DOHH2 (cell line): ENCODE results near the gene FILIP1.

Experiments
- H3F3A ChIP-seq: fragments of 200-600 bp; sonication (generic), shearing (Covaris generic); 2 replicates; pipeline ENCODE4 v1.6.0; 2016; ENCODE audit warnings: antibody characterized with exemption, mild to moderate bottlenecking; ENCODE audit not compliant: control insufficient read depth, insufficient read depth
- H3K27ac ChIP-seq: fragments of 200-600 bp; sonication (generic); 2 replicates; pipeline ENCODE4 v1.5.1; 2014; ENCODE audit warnings: low read depth, mild to moderate bottlenecking, low read length, moderate library complexity
- H3K27me3 ChIP-seq: fragments of 200-600 bp; sonication (generic); 2 replicates; pipeline ENCODE4 v1.6.1; 2014; ENCODE audit warnings: mild to moderate bottlenecking, low read length, mixed read lengths; ENCODE audit not compliant: control insufficient read depth
- H3K36me3 ChIP-seq: fragments of 200-600 bp; sonication (generic); 2 replicates; pipeline ENCODE4 v1.6.1; 2014; ENCODE audit warnings: mild to moderate bottlenecking, low read length, moderate library complexity, mixed read lengths; ENCODE audit not compliant: control insufficient read depth
- H3K4me1 ChIP-seq: fragments of 200-600 bp; sonication (generic); 2 replicates; pipeline ENCODE4 v1.6.1; 2014; ENCODE audit warnings: mild to moderate bottlenecking, low read length, mixed read lengths; ENCODE audit not compliant: control insufficient read depth
- H3K4me2 ChIP-seq: fragments of 200-600 bp; sonication (generic); 2 replicates; pipeline ENCODE4 v1.6.0; 2014; ENCODE audit warnings: mild to moderate bottlenecking, low read length, moderate library complexity
- H3K4me3 ChIP-seq: fragments of 200-600 bp; sonication (generic); 2 replicates; pipeline ENCODE4 v1.5.1; 2014; ENCODE audit warnings: mild to moderate bottlenecking, low read length, mixed read lengths
- H3K79me2 ChIP-seq: fragments of 200-600 bp; sonication (generic); 2 replicates; pipeline ENCODE4 v1.6.1; 2014; ENCODE audit warnings: mild to moderate bottlenecking, low read length, mixed read lengths; ENCODE audit not compliant: control insufficient read depth
- H3K9me2 ChIP-seq: fragments of 200-600 bp; sonication (generic); replicated peaks from 2 replicates; pipeline ENCODE4 v1.6.1; 2014; ENCODE audit warnings: mild to moderate bottlenecking, low read length, mixed read lengths; ENCODE audit not compliant: control insufficient read depth
- H3K9me3 ChIP-seq: fragments of 200-600 bp; sonication (generic); 2 replicates; pipeline ENCODE4 v1.6.1; 2014; ENCODE audit warnings: antibody characterized with exemption, low read length, mixed read lengths; ENCODE audit not compliant: control insufficient read depth, insufficient read depth
- H4K20me1 ChIP-seq: fragments of 200-600 bp; sonication (generic); 2 replicates; pipeline ENCODE4 v1.6.0; 2014; ENCODE audit warnings: low read depth, mild to moderate bottlenecking, antibody characterized with exemption, low read length, moderate library complexity; ENCODE audit not compliant: control insufficient read depth, insufficient read depth
- EZH2phosphoT487 ChIP-seq: fragments of 200-600 bp; sonication (generic); IDR thresholded peaks from 2 replicates; pipeline ENCODE4 v1.6.1; 2017; ENCODE audit warnings: borderline replicate concordance, mild to moderate bottlenecking, antibody characterized with exemption, low read length, moderate library complexity, mixed read lengths
- TF ChIP-seq, protein P1 (sequence below): fragments of 200-600 bp; sonication (generic); IDR thresholded peaks from one replicate; pipeline ENCODE4 v1.5.1; 2014; ENCODE audit warnings: antibody characterized with exemption, mild to moderate bottlenecking, low read depth, low read length; ENCODE audit not compliant: poor library complexity, severe bottlenecking

Gene FILIP1

DNA sequence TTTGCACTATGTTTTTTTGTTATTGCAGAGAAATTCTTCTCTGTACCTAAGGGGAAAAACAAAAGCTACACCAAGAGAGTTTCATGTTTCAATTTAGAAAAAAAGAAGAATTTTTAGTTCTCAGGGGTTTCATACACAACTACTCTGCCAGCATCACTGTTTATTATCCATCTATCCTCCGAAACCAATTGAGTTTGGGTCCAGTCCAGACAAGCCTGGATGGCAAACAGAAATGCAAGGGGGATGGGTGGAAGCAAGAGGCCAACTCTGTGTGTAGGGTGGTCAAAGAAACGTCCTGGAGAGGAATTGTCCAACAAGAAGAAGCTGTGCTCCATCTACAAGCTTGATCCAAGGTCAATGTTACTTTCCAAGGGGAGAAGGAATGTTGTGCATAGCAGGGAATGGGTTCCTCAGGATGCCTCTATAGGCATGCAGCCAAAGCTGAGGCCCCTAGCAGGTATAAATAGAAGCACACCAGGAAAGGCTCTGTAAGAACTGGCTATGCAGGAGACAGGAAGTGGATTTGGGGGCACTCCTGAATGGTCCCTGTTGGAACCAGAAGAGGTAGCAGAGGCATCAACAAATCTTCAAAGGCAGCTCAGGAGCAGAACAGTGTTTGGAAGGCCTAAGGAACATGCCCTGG, 64.4 kb downstream of the FILIP1 start:
- H3K36me3 ChIP-seq, result no peaks in the 10 kb centered on the region
- H3K27ac ChIP-seq, result no peak overlapping the region
- H3K27me3 ChIP-seq, result no peaks in the 10 kb centered on the region
- TF ChIP-seq, protein P1, sequence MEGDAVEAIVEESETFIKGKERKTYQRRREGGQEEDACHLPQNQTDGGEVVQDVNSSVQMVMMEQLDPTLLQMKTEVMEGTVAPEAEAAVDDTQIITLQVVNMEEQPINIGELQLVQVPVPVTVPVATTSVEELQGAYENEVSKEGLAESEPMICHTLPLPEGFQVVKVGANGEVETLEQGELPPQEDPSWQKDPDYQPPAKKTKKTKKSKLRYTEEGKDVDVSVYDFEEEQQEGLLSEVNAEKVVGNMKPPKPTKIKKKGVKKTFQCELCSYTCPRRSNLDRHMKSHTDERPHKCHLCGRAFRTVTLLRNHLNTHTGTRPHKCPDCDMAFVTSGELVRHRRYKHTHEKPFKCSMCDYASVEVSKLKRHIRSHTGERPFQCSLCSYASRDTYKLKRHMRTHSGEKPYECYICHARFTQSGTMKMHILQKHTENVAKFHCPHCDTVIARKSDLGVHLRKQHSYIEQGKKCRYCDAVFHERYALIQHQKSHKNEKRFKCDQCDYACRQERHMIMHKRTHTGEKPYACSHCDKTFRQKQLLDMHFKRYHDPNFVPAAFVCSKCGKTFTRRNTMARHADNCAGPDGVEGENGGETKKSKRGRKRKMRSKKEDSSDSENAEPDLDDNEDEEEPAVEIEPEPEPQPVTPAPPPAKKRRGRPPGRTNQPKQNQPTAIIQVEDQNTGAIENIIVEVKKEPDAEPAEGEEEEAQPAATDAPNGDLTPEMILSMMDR, result no peak
- TF ChIP-seq EZH2phosphoT487, result no peak
- peaks cover 3% of the 10 kb centered on the region; the same call in 1 of the 2 replicates for H3K9me3 ChIP-seq
- H3K9me2 ChIP-seq, result no peaks in the 10 kb centered on the region
- no peaks in the 10 kb centered on the region for H3K79me2 ChIP-seq
- no peaks in the 10 kb centered on the region for H3K4me1 ChIP-seq
- no peaks in the 10 kb centered on the region for H4K20me1 ChIP-seq
- no peak overlapping the region for H3K4me3 ChIP-seq
- H3K4me2 ChIP-seq, result no peak overlapping the region
- no peaks in the 10 kb centered on the region for H3F3A ChIP-seq

DNA sequence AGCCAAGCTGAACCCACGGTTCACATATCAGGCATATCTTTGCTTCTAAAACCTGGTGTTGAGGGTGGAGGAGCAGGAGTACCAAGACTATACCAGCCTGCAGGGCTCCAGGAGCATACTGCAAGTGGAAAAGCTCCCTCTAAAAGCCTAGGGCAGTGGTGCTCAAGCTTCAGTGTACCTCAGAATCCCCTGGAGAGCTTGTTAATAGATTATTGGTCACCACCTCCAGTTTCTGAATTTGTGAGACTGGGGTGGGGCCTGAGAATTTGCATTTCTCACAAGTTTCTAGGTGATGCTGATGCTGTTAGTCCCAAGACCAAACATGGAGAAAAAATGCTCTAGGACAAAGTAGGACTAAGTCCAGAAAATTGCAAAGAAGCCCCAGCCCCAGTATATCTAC, 65.4 kb downstream of the FILIP1 start:
- Histone ChIP-seq H4K20me1 (no peaks in the 10 kb centered on the region), H3K4me2 (no peak overlapping the region), H3K27ac (no peak overlapping the region), H3K27me3 (no peaks in the 10 kb centered on the region), H3F3A (no peaks in the 10 kb centered on the region), H3K36me3 (no peaks in the 10 kb centered on the region), H3K4me1 (no peaks in the 10 kb centered on the region), H3K4me3 (no peak overlapping the region), H3K9me2 (no peaks in the 10 kb centered on the region), H3K9me3 (peaks cover 3% of the 10 kb centered on the region; the same call in 1 of the 2 replicates), H3K79me2 (no peaks in the 10 kb centered on the region)
- TF ChIP-seq, protein P1, result no peak
- TF ChIP-seq EZH2phosphoT487, result no peak

DNA sequence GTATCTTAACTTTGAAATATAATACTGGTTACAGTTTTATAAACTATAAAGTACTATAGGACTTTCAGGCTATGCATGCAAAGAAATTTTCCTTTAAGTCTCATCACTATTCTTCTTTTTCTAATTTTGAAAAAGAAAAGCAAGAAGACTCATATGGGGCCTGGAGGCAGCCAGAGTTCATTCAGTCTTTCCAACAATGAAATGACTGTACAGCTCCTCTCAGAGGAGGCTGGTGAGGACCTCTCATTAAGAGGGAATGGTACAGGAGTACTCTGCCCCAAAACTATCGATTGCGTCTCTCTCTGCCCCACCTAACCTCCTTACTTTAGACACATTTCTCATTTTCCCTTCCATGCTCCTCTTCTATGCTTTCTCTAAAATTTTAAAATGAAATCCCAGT, 66.3 kb downstream of the FILIP1 start:
- no peaks in the 10 kb centered on the region for H3F3A ChIP-seq
- H3K27me3 ChIP-seq, result no peaks in the 10 kb centered on the region
- no peaks in the 10 kb centered on the region for H3K9me2 ChIP-seq
- no peaks in the 10 kb centered on the region for H4K20me1 ChIP-seq
- TF ChIP-seq, protein P1, result no peak
- TF ChIP-seq EZH2phosphoT487, result no peak
- no peaks in the 10 kb centered on the region for H3K36me3 ChIP-seq
- no peaks in the 10 kb centered on the region for H3K4me1 ChIP-seq
- no peak overlapping the region for H3K4me2 ChIP-seq
- peaks cover 3% of the 10 kb centered on the region; the same call in 1 of the 2 replicates for H3K9me3 ChIP-seq
- H3K79me2 ChIP-seq, result no peaks in the 10 kb centered on the region
- no peak overlapping the region for H3K27ac ChIP-seq
- no peak overlapping the region for H3K4me3 ChIP-seq
